SU-DHL-6 (cell line): ENCODE results near the gene RNASE13.

Experiments used
- H2AFZ ChIP-seq: fragments of 200-600 bp; sonication (generic); 2 replicates; pipeline ENCODE4 v1.6.1; 2014; ENCODE audit warnings: low read depth, mild to moderate bottlenecking, moderate library complexity, mixed read lengths, antibody characterized with exemption, low read length; ENCODE audit not compliant: severe bottlenecking
- H3F3A ChIP-seq: fragments of 200-600 bp; shearing (Covaris generic); 2 replicates; pipeline ENCODE4 v1.6.0; 2016; ENCODE audit warnings: antibody characterized with exemption, mild to moderate bottlenecking; ENCODE audit not compliant: insufficient read depth
- H3K27ac ChIP-seq: fragments of 200-600 bp; sonication (generic); 2 replicates; pipeline ENCODE4 v1.5.1; 2016; ENCODE audit warnings: low read depth, mild to moderate bottlenecking, low read length, moderate library complexity, mixed read lengths
- H3K27me3 ChIP-seq: fragments of 200-600 bp; sonication (generic), shearing (Covaris generic); 2 replicates; pipeline ENCODE4 v1.6.0; 2014; ENCODE audit warnings: mild to moderate bottlenecking, low read length
- H3K36me3 ChIP-seq: fragments of 200-600 bp; sonication (generic); 2 replicates; pipeline ENCODE4 v1.6.1; 2014; ENCODE audit warnings: mild to moderate bottlenecking, low read length, mixed read lengths
- H3K4me2 ChIP-seq: fragments of 300-600, 200-600 bp; shearing (Covaris generic), sonication (generic); 2 replicates; pipeline ENCODE4 v1.6.0; 2014; ENCODE audit warnings: low read length, low read depth, mild to moderate bottlenecking; ENCODE audit not compliant: poor library complexity, severe bottlenecking
- H3K4me3 ChIP-seq: fragments of 200-600 bp; sonication (generic); 2 replicates; pipeline ENCODE4 v1.5.1; 2014; ENCODE audit warnings: antibody characterized with exemption, low read length, mild to moderate bottlenecking, mixed read lengths; ENCODE audit not compliant: insufficient read depth, poor library complexity, severe bottlenecking
- H3K79me2 ChIP-seq: fragments of 200-600 bp; sonication (generic); 2 replicates; pipeline ENCODE4 v1.6.1; 2014; ENCODE audit warnings: mild to moderate bottlenecking, low read length, moderate library complexity; ENCODE audit not compliant: insufficient read depth
- H3K9ac ChIP-seq: fragments of 200-600 bp; sonication (generic); 2 replicates; pipeline ENCODE4 v1.7.0; 2014; ENCODE audit warnings: mild to moderate bottlenecking, low read length
- H3K9me2 ChIP-seq: fragments of 200-600 bp; sonication (generic); replicated peaks from 2 replicates; pipeline ENCODE4 v1.6.1; 2014; ENCODE audit warnings: low read length; ENCODE audit not compliant: insufficient read depth
- H3K9me3 ChIP-seq: fragments of 200-600 bp; sonication (generic); 2 replicates; pipeline ENCODE4 v1.6.1; 2014; ENCODE audit warnings: low read length, mixed read lengths; ENCODE audit not compliant: insufficient read depth
- H4K20me1 ChIP-seq: fragments of 200-600 bp; sonication (generic); 2 replicates; pipeline ENCODE4 v1.6.1; 2014; ENCODE audit warnings: low read depth, mild to moderate bottlenecking, antibody characterized with exemption, low read length, moderate library complexity, mixed read lengths
- EZH2phosphoT487 ChIP-seq: fragments of 200-600 bp; sonication (generic), shearing (Covaris generic); conservative IDR thresholded peaks from 2 replicates; pipeline ENCODE4 v1.6.1; 2018; ENCODE audit warnings: mild to moderate bottlenecking, antibody characterized with exemption, low read length, moderate library complexity, mixed read lengths
- TF ChIP-seq, protein P1 (sequence below): fragments of 200-600 bp; sonication (generic); IDR thresholded peaks from one replicate; pipeline ENCODE4 v1.5.1; 2017; ENCODE audit warnings: antibody characterized with exemption, mild to moderate bottlenecking, low read length, moderate library complexity; ENCODE audit not compliant: insufficient read depth, poor library complexity, severe bottlenecking

The RNASE13 gene

DNA sequence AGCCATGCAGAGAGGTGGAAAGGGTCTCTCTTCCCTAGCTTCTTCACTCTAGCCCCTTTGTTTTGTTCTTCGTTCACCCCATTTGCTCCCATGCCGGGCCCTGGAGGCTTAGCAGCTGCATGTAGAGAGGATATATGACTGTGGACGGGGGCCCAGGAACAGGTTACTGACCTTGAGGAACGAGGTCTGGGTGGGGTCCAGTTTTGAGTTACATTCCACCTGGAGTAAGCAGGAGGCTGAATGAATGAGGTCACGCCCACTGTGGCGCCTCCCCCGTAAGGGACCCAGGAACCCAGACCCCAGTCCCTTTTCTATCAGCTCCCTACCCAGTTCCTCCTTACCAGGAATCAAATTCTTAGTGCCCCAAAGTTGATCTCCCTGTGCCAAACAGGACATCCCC, 16.3 kb downstream of the RNASE13 start:
- Histone ChIP-seq H3K9me3 (no peaks in the 10 kb centered on the region), H2AFZ (no peak overlapping the region), H3F3A (no peaks in the 10 kb centered on the region), H3K4me2 (no peak overlapping the region), H3K9ac (no peak overlapping the region), H3K79me2 (no peaks in the 10 kb centered on the region), H3K27ac (no peak overlapping the region), H4K20me1 (no peaks in the 10 kb centered on the region), H3K27me3 (no peaks in the 10 kb centered on the region), H3K4me3 (no peak overlapping the region), H3K9me2 (no peaks in the 10 kb centered on the region), H3K36me3 (no peaks in the 10 kb centered on the region)
- TF ChIP-seq, protein P1, sequence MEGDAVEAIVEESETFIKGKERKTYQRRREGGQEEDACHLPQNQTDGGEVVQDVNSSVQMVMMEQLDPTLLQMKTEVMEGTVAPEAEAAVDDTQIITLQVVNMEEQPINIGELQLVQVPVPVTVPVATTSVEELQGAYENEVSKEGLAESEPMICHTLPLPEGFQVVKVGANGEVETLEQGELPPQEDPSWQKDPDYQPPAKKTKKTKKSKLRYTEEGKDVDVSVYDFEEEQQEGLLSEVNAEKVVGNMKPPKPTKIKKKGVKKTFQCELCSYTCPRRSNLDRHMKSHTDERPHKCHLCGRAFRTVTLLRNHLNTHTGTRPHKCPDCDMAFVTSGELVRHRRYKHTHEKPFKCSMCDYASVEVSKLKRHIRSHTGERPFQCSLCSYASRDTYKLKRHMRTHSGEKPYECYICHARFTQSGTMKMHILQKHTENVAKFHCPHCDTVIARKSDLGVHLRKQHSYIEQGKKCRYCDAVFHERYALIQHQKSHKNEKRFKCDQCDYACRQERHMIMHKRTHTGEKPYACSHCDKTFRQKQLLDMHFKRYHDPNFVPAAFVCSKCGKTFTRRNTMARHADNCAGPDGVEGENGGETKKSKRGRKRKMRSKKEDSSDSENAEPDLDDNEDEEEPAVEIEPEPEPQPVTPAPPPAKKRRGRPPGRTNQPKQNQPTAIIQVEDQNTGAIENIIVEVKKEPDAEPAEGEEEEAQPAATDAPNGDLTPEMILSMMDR: no peak
- TF ChIP-seq EZH2phosphoT487: no peak

DNA sequence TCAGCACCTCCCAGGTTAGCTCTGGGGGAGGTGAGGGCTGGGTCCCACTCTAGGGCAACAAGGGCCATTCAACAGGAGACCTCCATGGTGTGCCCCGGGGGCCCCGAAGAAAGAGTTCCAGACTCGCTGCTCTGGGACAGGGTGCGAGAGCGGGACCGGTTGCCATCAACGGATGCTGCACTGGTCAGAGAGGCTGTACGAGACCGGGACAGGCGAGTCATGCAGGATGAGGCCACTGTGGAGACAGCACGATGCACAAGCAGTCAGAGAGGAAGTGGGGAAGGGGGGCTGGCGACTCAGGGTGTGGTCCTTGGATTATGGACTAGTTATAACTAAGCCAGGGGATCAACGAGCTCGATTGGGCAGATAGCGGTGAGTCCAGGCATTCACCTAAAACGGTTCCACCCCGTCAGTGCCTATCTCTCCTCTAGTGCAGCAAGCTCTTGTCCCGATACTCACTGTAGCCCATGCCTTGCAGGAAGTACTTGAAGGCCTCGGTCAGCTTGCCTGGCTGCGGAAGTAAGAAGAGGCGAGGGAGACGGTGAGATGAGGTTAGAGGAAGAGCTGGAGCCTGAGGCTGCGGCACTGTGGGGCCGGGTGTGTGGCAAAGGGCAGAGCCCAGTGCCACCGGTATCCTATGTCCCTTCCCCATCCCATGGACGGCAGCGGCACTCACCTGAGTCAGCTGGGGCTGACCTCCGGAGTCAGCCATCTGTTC, 16.9 kb downstream of the RNASE13 start:
- H3K9me2 ChIP-seq: no peaks in the 10 kb centered on the region
- H3F3A ChIP-seq: no peaks in the 10 kb centered on the region
- no peak overlapping the region for H3K4me3 ChIP-seq
- H3K9me3 ChIP-seq: no peaks in the 10 kb centered on the region
- TF ChIP-seq, protein P1: no peak
- no peak for TF ChIP-seq EZH2phosphoT487
- H3K36me3 ChIP-seq: no peaks in the 10 kb centered on the region
- no peaks in the 10 kb centered on the region for H4K20me1 ChIP-seq
- H3K27ac ChIP-seq: no peak overlapping the region
- H3K4me2 ChIP-seq: no peak overlapping the region
- no peaks in the 10 kb centered on the region for H3K79me2 ChIP-seq
- no peak overlapping the region for H2AFZ ChIP-seq
- no peaks in the 10 kb centered on the region for H3K27me3 ChIP-seq
- no peak overlapping the region for H3K9ac ChIP-seq

DNA sequence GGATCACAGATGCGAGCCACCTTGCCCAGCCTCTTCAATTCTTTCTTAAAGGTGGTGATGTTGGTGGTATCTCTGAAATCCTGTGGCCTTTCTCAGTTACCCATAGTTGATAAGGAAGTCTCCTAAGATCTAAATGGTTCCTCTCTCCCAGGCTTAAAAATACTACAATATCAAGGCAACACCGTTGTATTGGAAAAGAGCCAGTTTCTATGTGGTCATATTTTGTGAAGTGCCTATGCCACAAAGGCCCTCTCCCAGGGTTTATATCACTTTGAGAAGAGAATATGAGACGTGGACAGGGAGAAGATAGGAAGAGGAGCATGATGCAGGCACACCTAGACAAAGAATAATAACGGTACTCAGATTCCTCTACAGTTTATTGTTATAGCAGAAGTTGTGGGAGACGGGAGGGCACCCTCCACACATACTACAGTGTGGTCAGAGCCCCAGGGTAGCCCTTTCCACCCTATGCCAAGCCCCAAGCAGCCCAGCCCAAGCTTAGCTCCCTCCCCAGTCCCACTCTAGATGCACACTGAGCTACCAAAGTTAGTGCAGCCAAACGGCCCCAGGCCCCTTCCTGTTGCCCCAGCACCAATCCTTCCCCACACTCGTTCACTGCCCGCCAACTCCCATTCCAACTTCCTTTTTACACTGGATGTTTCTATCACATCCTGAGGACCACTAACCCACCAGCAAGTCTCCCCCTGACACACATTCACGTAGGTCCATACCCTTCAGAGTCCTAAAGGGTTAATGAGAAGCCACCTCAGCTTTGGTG, 18.0 kb downstream of the RNASE13 start:
- Histone ChIP-seq H2AFZ (no peak overlapping the region), H3K27ac (no peak overlapping the region), H3F3A (no peaks in the 10 kb centered on the region), H3K9ac (no peak overlapping the region), H3K9me2 (no peaks in the 10 kb centered on the region), H3K27me3 (no peaks in the 10 kb centered on the region), H3K4me2 (no peak overlapping the region), H3K79me2 (no peaks in the 10 kb centered on the region), H4K20me1 (no peaks in the 10 kb centered on the region), H3K36me3 (no peaks in the 10 kb centered on the region), H3K9me3 (no peaks in the 10 kb centered on the region), H3K4me3 (no peak overlapping the region)
- no peak for TF ChIP-seq EZH2phosphoT487
- TF ChIP-seq, protein P1: no peak
